Activated CD8-positive, alpha-beta memory T cell treated with anti-CD3 and anti-CD28 coated beads, Interleukin-2, amount 50 U/mL, for 4 hours (primary cell): ENCODE data around the gene POLR1B.
"Not testable (repeated sequence)": the region's sequence is repeated elsewhere in the genome, so short reads cannot be mapped to it uniquely, and the experiment has no call there.

Experiments
- DNase-seq: peaks from one replicate; pipeline ENCODE4 v3.0.0-alpha.2; 2020

POLR1B gene

GRCh38 chr2:112542984-112543661 is 858 bp downstream of the POLR1B start:
- DNase-seq, result no peak

- DNase-seq, result no peak
These were observed 5.1 kb downstream of the POLR1B start for GRCh38 chr2:112547333-112547732.

- DNase-seq, result no peak
These were observed 6.7 kb downstream of the POLR1B start for GRCh38 chr2:112548980-112549379.

- no peak for DNase-seq
These were observed 23.8 kb downstream of the POLR1B start for GRCh38 chr2:112566104-112566503.

GRCh38 chr2:112566508-112566907 is 24.2 kb downstream of the POLR1B start:
- not testable (repeated sequence) for DNase-seq

GRCh38 chr2:112572005-112572404 is 29.7 kb downstream of the POLR1B start:
- DNase-seq, result no peak

GRCh38 chr2:112577756-112578155 is 35.5 kb downstream of the POLR1B start:
- DNase-seq, result no peak

- no peak for DNase-seq
These were observed 37.0 kb downstream of the POLR1B start for GRCh38 chr2:112579241-112579640.

- DNase-seq, result no peak
These were observed 37.8 kb downstream of the POLR1B start for GRCh38 chr2:112580084-112580483.

GRCh38 chr2:112582314-112582746 is 40.1 kb downstream of the POLR1B start:
- peak; percentile 21 for DNase-seq

- no peak for DNase-seq
These were observed 41.4 kb downstream of the POLR1B start for GRCh38 chr2:112583497-112584133.

- peak; percentile 90 for DNase-seq
These were observed 42.0 kb downstream of the POLR1B start, which contains the start of gene CHCHD5 for GRCh38 chr2:112584134-112584890. Gene CHCHD5 (plus strand): TSS chr2:112584609. CDS start chr2:112584648, 39 bp downstream.

- DNase-seq, result no peak
These were observed 42.6 kb downstream of the POLR1B start for GRCh38 chr2:112584891-112585250.

GRCh38 chr2:112585400-112585799 is 43.1 kb downstream of the POLR1B start:
- DNase-seq, result no peak

- no peak for DNase-seq
These were observed 43.7 kb downstream of the POLR1B start for GRCh38 chr2:112585873-112586464.

- no peak for DNase-seq
These were observed 46.4 kb downstream of the POLR1B start for GRCh38 chr2:112588611-112589045.

GRCh38 chr2:112591413-112591812 is 49.1 kb downstream of the POLR1B start:
- no peak for DNase-seq

GRCh38 chr2:112593736-112594135 is 51.5 kb downstream of the POLR1B start:
- DNase-seq, result no peak

- DNase-seq, result no peak
These were observed 55.5 kb downstream of the POLR1B start for GRCh38 chr2:112597537-112598322.

- DNase-seq, result no peak
These were observed 58.4 kb downstream of the POLR1B start for GRCh38 chr2:112600634-112601033.

GRCh38 chr2:112601754-112602153 is 59.5 kb downstream of the POLR1B start:
- no peak for DNase-seq

- DNase-seq, result no peak
These were observed 60.7 kb downstream of the POLR1B start for GRCh38 chr2:112602917-112603316.

- no peak for DNase-seq
These were observed 61.5 kb downstream of the POLR1B start for GRCh38 chr2:112603731-112604130.
